ENCODE data around the gene TP53INP2. TPM values are rescaled to one million over a fixed set of nuclear protein-coding genes. Genes with fewer than 3 reads are reported as not detected.

Gene TP53INP2
- total RNA-seq, 1 donor from 2014 or later, result 4.0 TPM

DNA sequence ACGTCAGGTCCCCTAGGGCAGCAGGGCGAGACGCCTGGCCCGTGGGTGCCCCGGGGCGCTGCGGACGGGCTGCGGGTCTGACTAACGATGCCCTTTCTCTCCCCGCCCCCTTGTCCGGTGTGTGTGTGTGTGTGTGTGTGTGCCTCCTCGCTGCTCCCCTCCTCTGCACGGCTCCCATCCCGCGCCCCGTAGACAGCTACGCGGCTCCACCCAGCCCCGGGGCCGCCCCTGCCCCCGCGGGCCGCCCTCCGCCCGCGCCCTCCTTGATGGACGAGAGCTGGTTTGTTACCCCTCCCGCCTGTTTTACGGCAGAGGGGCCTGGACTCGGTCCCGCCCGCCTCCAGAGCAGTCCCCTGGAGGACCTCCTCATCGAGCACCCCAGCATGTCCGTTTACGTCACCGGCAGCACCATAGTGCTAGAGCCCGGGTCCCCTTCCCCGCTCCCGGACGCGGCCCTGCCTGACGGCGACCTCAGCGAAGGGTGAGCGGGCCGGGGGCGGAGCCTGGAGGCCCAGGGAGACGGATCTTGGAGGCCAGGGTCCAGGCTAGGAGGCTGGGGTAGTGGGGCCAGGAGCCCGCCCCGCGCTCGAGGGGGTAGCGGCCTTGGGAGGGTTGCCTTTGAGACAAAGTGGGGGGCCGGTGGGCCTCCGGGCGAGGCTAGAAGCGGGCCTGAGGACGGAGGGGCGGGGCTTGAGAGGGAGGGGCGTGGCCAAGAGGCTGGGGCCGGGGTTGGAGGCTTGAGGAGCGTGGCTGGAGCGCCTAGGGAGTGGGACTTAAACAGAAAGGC, 5.1 kb downstream of the TP53INP2 start:
- DNase-seq (peak; percentile 87), ATAC-seq (ENCODE audit: low read depth) (peak; percentile 73)
- Mint-ChIP-seq H3K9me3 (no peaks in the 10 kb centered on the region), H3K27ac (peak overlapping the region; percentile 80), H3K4me1 (peaks cover 19% of the 10 kb centered on the region), H3K27me3 (no peaks in the 10 kb centered on the region), H3K36me3 (ENCODE audit: low read depth) (peaks cover 11% of the 10 kb centered on the region), H3K4me3 (peak overlapping the region; percentile 88)
- TF ChIP-seq CTCF (IDR thresholded peaks at IDR 0.05), result no peak
- ChIA-PET POLR2A (interaction anchor here (0.6 to 2.8 kb wide), 8 partner anchors 30 to 575 kb away, joined by 3 to 21 read pairs (median 5); partner anchors contain the start of genes AHCY, DYNLRB1, EIF6 and MAP1LC3A), CTCF (interaction anchor here (0.9 to 3.8 kb wide), 5 partner anchors 35 to 397 kb away, joined by 3 to 21 read pairs (median 5); no protein-coding TSS in a partner anchor)
- intact Hi-C loops (cut with micrococcal nuclease), result loop anchor here (1.0 to 10.0 kb wide), 8 partner anchors 32 to 714 kb away; partner anchors contain the start of genes AHCY, ITCH, MAP1LC3A and PIGU

DNA sequence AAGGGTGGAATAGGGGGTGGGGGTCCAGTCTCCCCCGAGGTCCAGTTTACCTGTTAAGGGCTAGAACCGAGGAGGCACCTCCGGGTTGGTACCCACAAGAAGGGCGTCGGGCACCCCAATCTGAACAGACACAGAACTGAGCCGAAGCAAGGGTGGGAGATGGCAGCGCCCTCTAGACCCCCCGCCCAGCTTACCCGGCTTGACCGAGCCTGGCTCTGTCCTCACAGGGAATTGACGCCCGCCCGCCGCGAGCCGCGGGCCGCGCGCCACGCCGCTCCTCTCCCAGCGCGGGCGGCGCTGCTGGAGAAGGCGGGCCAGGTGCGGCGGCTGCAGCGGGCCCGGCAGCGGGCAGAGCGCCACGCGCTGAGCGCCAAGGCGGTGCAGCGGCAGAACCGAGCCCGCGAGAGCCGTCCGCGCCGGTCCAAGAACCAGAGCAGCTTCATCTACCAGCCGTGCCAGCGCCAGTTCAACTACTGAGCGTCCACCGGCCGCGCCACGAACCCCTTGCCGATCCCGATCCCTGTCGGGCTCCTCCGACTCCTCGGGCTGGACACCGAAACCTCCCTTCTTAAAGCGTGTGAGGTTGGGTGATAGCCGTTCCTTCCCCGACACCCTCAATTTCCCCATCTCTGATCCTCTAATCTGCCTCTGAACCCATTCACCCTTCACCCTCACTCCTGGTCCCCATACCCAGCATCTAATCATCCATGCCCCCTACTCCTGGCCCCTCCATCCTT, 5.9 kb downstream of the TP53INP2 start:
- H3K4me1 Mint-ChIP-seq, result peaks cover 13% of the 10 kb centered on the region
- TF ChIP-seq CTCF (IDR thresholded peaks at IDR 0.05), result no peak
- peak overlapping the region; percentile 80 for H3K27ac Mint-ChIP-seq
- H3K9me3 Mint-ChIP-seq, result no peaks in the 10 kb centered on the region
- DNase-seq (no peak), ATAC-seq (ENCODE audit: low read depth) (peak; percentile 68)
- ChIA-PET POLR2A (interaction anchor here (0.6 to 1.7 kb wide), 5 partner anchors 33 to 574 kb away, joined by 4 to 8 read pairs (median 6); partner anchors contain the start of genes ACSS2, DYNLRB1, EIF6 and PIGU), CTCF (interaction anchor here (1.1 to 3.8 kb wide), 3 partner anchors 36 to 173 kb away, joined by 5 to 21 read pairs (median 5); no protein-coding TSS in a partner anchor)
- H3K4me3 Mint-ChIP-seq, result peak overlapping the region; percentile 88
- intact Hi-C loops (cut with micrococcal nuclease), result loop anchor here (1.0 to 10.0 kb wide), 8 partner anchors 33 to 715 kb away; partner anchors contain the start of genes AHCY, ITCH, MAP1LC3A and PIGU
- peaks cover 17% of the 10 kb centered on the region for H3K36me3 Mint-ChIP-seq (ENCODE audit: low read depth)
- no peaks in the 10 kb centered on the region for H3K27me3 Mint-ChIP-seq

DNA sequence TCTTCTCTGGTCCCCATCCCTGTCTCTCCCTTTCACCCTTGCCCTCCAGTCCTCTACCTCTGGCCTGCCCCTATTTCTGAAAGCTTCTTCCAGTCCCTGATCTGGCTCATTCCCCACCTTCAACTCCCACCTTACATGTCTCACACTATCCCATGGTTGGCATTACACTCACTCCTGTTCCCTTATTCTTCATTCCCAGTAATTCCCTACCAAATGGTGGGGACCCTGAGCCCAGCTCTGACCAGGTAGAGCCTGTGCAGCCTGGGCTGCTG, 6.4 kb downstream of the TP53INP2 start:
- H3K4me1 Mint-ChIP-seq, result peaks cover 13% of the 10 kb centered on the region
- ChIA-PET CTCF (interaction anchor here (1.2 kb wide), 1 partner anchor 172 kb away, joined by 3 read pairs; no protein-coding TSS in a partner anchor), POLR2A (interaction anchor here (1.4 kb wide), 1 partner anchor 33 kb away, joined by 7 read pairs; the partner anchor contains the start of gene PIGU)
- DNase-seq (no peak), ATAC-seq (ENCODE audit: low read depth) (no peak)
- peaks cover 22% of the 10 kb centered on the region for H3K36me3 Mint-ChIP-seq (ENCODE audit: low read depth)
- H3K9me3 Mint-ChIP-seq, result no peaks in the 10 kb centered on the region
- no peak for TF ChIP-seq CTCF (IDR thresholded peaks at IDR 0.05)
- intact Hi-C loops (cut with micrococcal nuclease), result no loop called here
- no peaks in the 10 kb centered on the region for H3K27me3 Mint-ChIP-seq
- peak overlapping the region; percentile 57 for H3K27ac Mint-ChIP-seq
- peak overlapping the region; percentile 80 for H3K4me3 Mint-ChIP-seq

- POLR2A ChIA-PET, result interaction anchor here (1.4 kb wide), 1 partner anchor 34 kb away, joined by 7 read pairs; the partner anchor contains the start of gene PIGU
- DNase-seq, result no peak
- Mint-ChIP-seq H3K27ac (peak overlapping the region; percentile 57), H3K9me3 (no peaks in the 10 kb centered on the region), H3K27me3 (no peaks in the 10 kb centered on the region), H3K4me3 (peak overlapping the region; percentile 80), H3K4me1 (peaks cover 13% of the 10 kb centered on the region), H3K36me3 (ENCODE audit: low read depth) (peaks cover 22% of the 10 kb centered on the region)
- ATAC-seq (ENCODE audit: low read depth), result no peak
- TF ChIP-seq CTCF (IDR thresholded peaks at IDR 0.05), result no peak
- CTCF ChIA-PET, result interaction anchor here (1.2 kb wide), 1 partner anchor 172 kb away, joined by 3 read pairs; no protein-coding TSS in a partner anchor
- intact Hi-C loops (cut with micrococcal nuclease), result no loop called here
Measured at GRCh38 chr20:34710861-34711574, 6.9 kb downstream of the TP53INP2 start.
